ENCODE results near the gene BMP6. TPM values are rescaled to one million over a fixed set of nuclear protein-coding genes. Genes with fewer than 3 reads are reported as not detected.
"Not testable (repeated sequence)": the region's sequence is repeated elsewhere in the genome, so short reads cannot be mapped to it uniquely, and the experiment has no call there.

The BMP6 gene
- total and polyA plus RNA-seq, 5 experiments from 2014 or later = not detected

GRCh38 chr6:7891078-7891872 is 165.4 kb downstream of the BMP6 start:
- H3K36me3 Mint-ChIP-seq = peaks cover 0 to 84% (median 54%) of the 10 kb centered on the region in 3 donors
- POLR2A ChIA-PET = no interaction called here
- no peak for DNase-seq
- H3K4me1 Mint-ChIP-seq = peaks cover 0 to 5% (median 0%) of the 10 kb centered on the region in 4 donors
- no peaks in the 10 kb centered on the region for H3K9me3 Mint-ChIP-seq
- no peaks in the 10 kb centered on the region for H3K27me3 Mint-ChIP-seq
- peak overlapping the region in 1 of 10 donors; percentile 69 for H3K27ac Mint-ChIP-seq
- no peak overlapping the region for H3K4me3 Mint-ChIP-seq
- no peak for ATAC-seq

GRCh38 chr6:7892367-7892766 is 166.5 kb downstream of the BMP6 start:
- DNase-seq, POLR2A ChIA-PET, ATAC-seq, H3K27me3 Mint-ChIP-seq, H3K27ac Mint-ChIP-seq, H3K9me3 Mint-ChIP-seq, H3K4me3 Mint-ChIP-seq, H3K4me1 Mint-ChIP-seq: not testable (repeated sequence)
- peaks cover 0 to 82% (median 48%) of the 10 kb centered on the region in 3 donors for H3K36me3 Mint-ChIP-seq

DNA sequence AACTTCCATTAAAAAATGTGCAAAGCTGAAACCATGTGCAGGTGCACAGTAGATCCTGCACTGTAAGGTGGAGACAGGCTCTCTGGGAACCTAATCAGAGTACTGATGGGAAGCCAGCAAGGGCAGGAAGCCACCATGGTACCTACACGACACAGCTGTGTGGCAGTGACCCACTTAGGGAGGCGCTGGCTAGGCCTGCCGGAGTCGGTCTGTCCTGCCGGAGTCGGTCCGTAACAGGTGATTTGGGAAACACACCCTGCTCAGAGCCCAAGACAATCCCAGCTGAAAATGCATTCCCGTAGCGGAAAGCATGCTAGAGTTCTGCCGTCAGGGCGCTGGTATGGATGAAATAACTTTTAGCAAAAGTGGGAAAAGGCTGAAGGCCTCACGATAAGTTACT is 167.4 kb downstream of the BMP6 start:
- no peak for DNase-seq
- no peak overlapping the region for H3K27ac Mint-ChIP-seq
- no peaks in the 10 kb centered on the region for H3K4me1 Mint-ChIP-seq
- H3K36me3 Mint-ChIP-seq = peaks cover 0 to 82% (median 43%) of the 10 kb centered on the region in 3 donors
- H3K27me3 Mint-ChIP-seq = no peaks in the 10 kb centered on the region
- POLR2A ChIA-PET = no interaction called here
- no peak overlapping the region for H3K4me3 Mint-ChIP-seq
- no peak for ATAC-seq
- no peaks in the 10 kb centered on the region for H3K9me3 Mint-ChIP-seq

GRCh38 chr6:7894262-7895124 is 168.6 kb downstream of the BMP6 start:
- Mint-ChIP-seq H3K36me3 (peaks cover 0 to 81% (median 46%) of the 10 kb centered on the region in 3 donors), H3K4me3 (no peak overlapping the region), H3K27ac (no peak overlapping the region), H3K4me1 (no peaks in the 10 kb centered on the region), H3K27me3 (no peaks in the 10 kb centered on the region), H3K9me3 (no peaks in the 10 kb centered on the region)
- POLR2A ChIA-PET = no interaction called here
- ATAC-seq = no peak
- no peak for DNase-seq

DNA sequence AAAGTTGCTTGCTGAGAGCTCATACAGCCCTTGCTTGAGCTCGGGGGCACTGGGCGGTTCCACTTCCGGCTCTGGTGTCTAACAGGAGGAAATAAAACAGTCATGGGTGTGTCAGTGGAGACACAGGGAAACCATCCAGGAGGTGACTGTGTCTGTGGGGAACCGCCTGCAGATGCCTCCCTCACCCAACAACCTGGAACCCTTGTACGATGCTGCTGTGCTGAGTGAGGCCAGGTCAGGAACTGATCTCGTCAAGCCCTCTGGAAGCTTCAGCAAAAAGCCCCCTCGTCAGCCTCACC is 169.2 kb downstream of the BMP6 start:
- no peaks in the 10 kb centered on the region for H3K9me3 Mint-ChIP-seq
- no peaks in the 10 kb centered on the region for H3K27me3 Mint-ChIP-seq
- DNase-seq (no peak), ATAC-seq (no peak)
- H3K4me3 Mint-ChIP-seq = no peak overlapping the region
- H3K36me3 Mint-ChIP-seq = peaks cover 0 to 80% (median 42%) of the 10 kb centered on the region in 3 donors
- POLR2A ChIA-PET = no interaction called here
- H3K27ac Mint-ChIP-seq = no peak overlapping the region
- no peaks in the 10 kb centered on the region for H3K4me1 Mint-ChIP-seq

DNA sequence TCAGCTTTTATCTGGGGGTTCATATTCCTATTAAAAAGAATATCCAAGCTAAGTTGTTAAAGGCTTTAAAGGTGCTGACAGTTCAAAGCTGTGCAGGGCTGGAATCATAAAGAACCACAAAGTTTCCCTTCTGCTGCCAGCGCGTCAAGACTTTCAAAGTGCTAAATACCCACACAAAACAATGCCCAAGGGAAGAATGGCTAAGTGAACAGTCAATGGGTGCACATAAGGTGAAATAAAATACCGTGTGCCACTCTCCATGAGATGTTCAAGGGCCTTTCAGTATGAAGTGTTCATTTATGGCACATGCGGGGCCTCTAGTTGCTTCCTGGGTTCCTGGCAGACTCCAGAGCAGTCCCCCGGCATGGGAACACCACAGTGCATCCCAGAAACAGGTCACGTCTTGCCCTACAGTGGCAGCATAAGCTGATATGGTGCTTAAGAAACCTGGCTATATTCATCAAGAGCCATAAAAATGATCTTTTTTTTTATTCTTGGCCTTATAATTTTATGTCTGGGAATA is 170.6 kb downstream of the BMP6 start:
- Mint-ChIP-seq H3K36me3 (peaks cover 0 to 78% (median 37%) of the 10 kb centered on the region in 3 donors), H3K27ac (peak overlapping the region in 1 of 10 donors; percentile 12), H3K4me3 (no peak overlapping the region), H3K27me3 (no peaks in the 10 kb centered on the region), H3K4me1 (peaks cover 0 to 3% (median 0%) of the 10 kb centered on the region in 4 donors), H3K9me3 (no peaks in the 10 kb centered on the region)
- POLR2A ChIA-PET = no interaction called here
- ATAC-seq = no peak
- DNase-seq = no peak

GRCh38 chr6:7897461-7898192 is 171.7 kb downstream of the BMP6 start:
- peaks cover 0 to 3% (median 0%) of the 10 kb centered on the region in 4 donors for H3K4me1 Mint-ChIP-seq
- no peaks in the 10 kb centered on the region for H3K27me3 Mint-ChIP-seq
- H3K4me3 Mint-ChIP-seq = no peak overlapping the region
- peak overlapping the region in 1 of 10 donors; percentile 80 for H3K27ac Mint-ChIP-seq
- H3K9me3 Mint-ChIP-seq = no peaks in the 10 kb centered on the region
- no peak for DNase-seq
- H3K36me3 Mint-ChIP-seq = peaks cover 0 to 76% (median 27%) of the 10 kb centered on the region in 3 donors
- ATAC-seq = no peak
- POLR2A ChIA-PET = no interaction called here

GRCh38 chr6:7898193-7898586 is 172.3 kb downstream of the BMP6 start:
- DNase-seq, H3K9me3 Mint-ChIP-seq, H3K4me3 Mint-ChIP-seq, ATAC-seq, H3K4me1 Mint-ChIP-seq, POLR2A ChIA-PET, H3K27me3 Mint-ChIP-seq: not testable (repeated sequence)
- Mint-ChIP-seq H3K36me3 (peaks cover 0 to 79% (median 26%) of the 10 kb centered on the region in 3 donors), H3K27ac (peak overlapping the region in 1 of 10 donors; percentile 80)

GRCh38 chr6:7899101-7899888 is 173.4 kb downstream of the BMP6 start:
- Mint-ChIP-seq H3K27ac (no peak overlapping the region), H3K36me3 (peaks cover 0 to 79% (median 16%) of the 10 kb centered on the region in 3 donors), H3K4me3 (no peak overlapping the region), H3K9me3 (no peaks in the 10 kb centered on the region), H3K27me3 (no peaks in the 10 kb centered on the region), H3K4me1 (peaks cover 0 to 3% (median 0%) of the 10 kb centered on the region in 4 donors)
- DNase-seq (no peak), ATAC-seq (no peak)
- POLR2A ChIA-PET = no interaction called here

DNA sequence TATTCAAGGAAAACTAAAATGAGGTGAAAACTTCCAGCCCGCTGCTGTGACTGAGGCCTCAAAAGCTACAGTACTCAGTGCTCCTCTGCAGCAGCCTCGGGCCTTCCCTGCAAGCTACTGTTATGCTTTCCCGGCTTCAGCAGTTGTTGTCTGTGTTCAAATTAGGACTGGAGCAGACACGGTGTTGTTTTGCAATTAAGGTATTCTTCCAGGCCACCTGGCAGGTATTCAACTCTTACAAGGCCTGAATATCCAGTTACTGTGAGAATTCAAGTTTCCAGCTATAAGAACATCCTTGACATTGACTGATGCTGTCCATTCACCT is 174.0 kb downstream of the BMP6 start:
- no peak overlapping the region for H3K4me3 Mint-ChIP-seq
- H3K9me3 Mint-ChIP-seq = no peaks in the 10 kb centered on the region
- peak overlapping the region in 1 of 10 donors; percentile 67 for H3K27ac Mint-ChIP-seq
- POLR2A ChIA-PET = no interaction called here
- no peak for DNase-seq
- peaks cover 0 to 78% (median 15%) of the 10 kb centered on the region in 3 donors for H3K36me3 Mint-ChIP-seq
- ATAC-seq = no peak
- H3K4me1 Mint-ChIP-seq = peaks cover 0 to 3% (median 0%) of the 10 kb centered on the region in 4 donors
- H3K27me3 Mint-ChIP-seq = no peaks in the 10 kb centered on the region

DNA sequence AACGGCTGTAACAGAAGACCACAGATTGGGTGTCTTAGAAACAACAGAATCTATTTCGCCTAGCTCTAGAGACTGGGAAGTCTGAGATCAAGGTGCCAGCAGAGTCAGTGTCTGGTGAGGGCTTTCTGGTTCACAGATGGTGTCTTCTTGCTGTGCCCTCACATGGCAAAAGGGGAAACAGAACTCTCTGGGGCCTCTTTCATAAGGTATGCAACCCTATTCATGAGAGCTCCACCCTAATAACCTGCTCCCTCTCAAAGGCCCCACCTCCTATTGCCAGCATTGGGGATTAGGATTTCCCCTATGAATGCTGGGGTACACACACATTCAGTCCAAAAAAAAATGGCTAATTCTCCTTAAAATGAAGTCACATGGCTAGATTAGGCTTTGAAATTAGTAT is 174.7 kb downstream of the BMP6 start:
- Mint-ChIP-seq H3K9me3 (no peaks in the 10 kb centered on the region), H3K27ac (peak overlapping the region in 1 of 10 donors; percentile 22), H3K4me3 (no peak overlapping the region), H3K36me3 (peaks cover 0 to 76% (median 13%) of the 10 kb centered on the region in 3 donors), H3K27me3 (no peaks in the 10 kb centered on the region), H3K4me1 (peaks cover 0 to 3% (median 0%) of the 10 kb centered on the region in 4 donors)
- POLR2A ChIA-PET = no interaction called here
- no peak for DNase-seq
- ATAC-seq = no peak

GRCh38 chr6:7901056-7901455 is 175.2 kb downstream of the BMP6 start:
- Mint-ChIP-seq H3K36me3 (peaks cover 0 to 72% (median 13%) of the 10 kb centered on the region in 3 donors), H3K27me3 (no peaks in the 10 kb centered on the region), H3K27ac (peak overlapping the region in 1 of 10 donors; percentile 22), H3K4me3 (no peak overlapping the region), H3K9me3 (no peaks in the 10 kb centered on the region), H3K4me1 (peaks cover 0 to 3% (median 0%) of the 10 kb centered on the region in 4 donors)
- POLR2A ChIA-PET = no interaction called here
- ATAC-seq = no peak
- no peak for DNase-seq

Data from naive thymus-derived CD8-positive, alpha-beta T cell (primary cell).